Measurements from ENCODE around the gene BBS12. TPM values are rescaled to one million over a fixed set of nuclear protein-coding genes. Genes with fewer than 3 reads are reported as not detected.

BBS12 gene
- total and polyA plus RNA-seq, 12 donors = 1.5 to 7.8 (median 5.4) TPM

GRCh38 chr4:122766353-122766705 lies 33.8 kb downstream of the BBS12 start:
- intact Hi-C loops (cut with DNase I) = no loop called here
- DNase-seq = no peak
- H3K4me1 ChIP-seq (replicated peaks in 1 of 2) = no peaks in the 10 kb centered on the region
- no peak overlapping the region for H3K27ac ChIP-seq
- H3K27me3 ChIP-seq = no peaks in the 10 kb centered on the region
- H3K36me3 ChIP-seq (replicated peaks in 1 of 2) = no peaks in the 10 kb centered on the region
- H3K4me3 ChIP-seq = no peak overlapping the region
- H3K9me3 ChIP-seq (replicated peaks in 1 of 3) = no peaks in the 10 kb centered on the region
- WGBS, 4 donors = 87 to 94% (median 93%) methylated on average over 3 of the region's 3 CpGs
- TF ChIP-seq CTCF (IDR thresholded peaks at IDR 0.05) = no peak
- no peak for TF ChIP-seq POLR2A (IDR thresholded peaks at IDR 0.05)

GRCh38 chr4:122766950-122767349 lies 34.4 kb downstream of the BBS12 start:
- intact Hi-C loops (cut with DNase I) = no loop called here
- Histone ChIP-seq H3K36me3 (replicated peaks in 1 of 2) (no peaks in the 10 kb centered on the region), H3K4me1 (replicated peaks in 1 of 2) (no peaks in the 10 kb centered on the region), H3K27ac (no peak overlapping the region), H3K4me3 (no peak overlapping the region), H3K27me3 (no peaks in the 10 kb centered on the region), H3K9me3 (replicated peaks in 1 of 3) (no peaks in the 10 kb centered on the region)
- TF ChIP-seq CTCF (IDR thresholded peaks at IDR 0.05) (no peak), POLR2A (IDR thresholded peaks at IDR 0.05) (no peak)
- 56 to 91% (median 58%) methylated on average over 1 to 2 of the region's 2 CpGs for WGBS, 4 donors
- no peak for DNase-seq

- Histone ChIP-seq H3K36me3 (replicated peaks in 1 of 2) (no peaks in the 10 kb centered on the region), H3K27ac (no peak overlapping the region), H3K4me3 (no peak overlapping the region), H3K9me3 (replicated peaks in 1 of 3) (no peaks in the 10 kb centered on the region), H3K27me3 (no peaks in the 10 kb centered on the region), H3K4me1 (replicated peaks in 1 of 2) (no peaks in the 10 kb centered on the region)
- intact Hi-C loops (cut with DNase I) = no loop called here
- no peak for TF ChIP-seq CTCF (IDR thresholded peaks at IDR 0.05)
- TF ChIP-seq POLR2A (IDR thresholded peaks at IDR 0.05) = no peak
- WGBS, 4 donors = 44 to 77% (median 60%) methylated on average over 1 of the region's 1 CpG
- DNase-seq = no peak
Observed at GRCh38 chr4:122771724-122772123, 39.2 kb downstream of the BBS12 start.

GRCh38 chr4:122772311-122772710 lies 39.8 kb downstream of the BBS12 start:
- TF ChIP-seq CTCF (IDR thresholded peaks at IDR 0.05) (no peak), POLR2A (IDR thresholded peaks at IDR 0.05) (no peak)
- H3K4me1 ChIP-seq (replicated peaks in 1 of 2) = no peaks in the 10 kb centered on the region
- no peak for DNase-seq
- H3K36me3 ChIP-seq (replicated peaks in 1 of 2) = no peaks in the 10 kb centered on the region
- intact Hi-C loops (cut with DNase I) = no loop called here
- WGBS, 4 donors = 78 to 86% (median 79%) methylated on average over 6 of the region's 6 CpGs
- no peak overlapping the region for H3K4me3 ChIP-seq
- no peak overlapping the region for H3K27ac ChIP-seq
- H3K9me3 ChIP-seq (replicated peaks in 1 of 3) = no peaks in the 10 kb centered on the region
- H3K27me3 ChIP-seq = no peaks in the 10 kb centered on the region

Data from adrenal gland (tissue), 12 donors.